Fibroblast of gingiva (primary cell): Measurements from ENCODE around the gene NCAPG2.
"Not testable (repeated sequence)": the region's sequence is repeated elsewhere in the genome, so short reads cannot be mapped to it uniquely, and the experiment has no call there.

Experiments used
- DNase-seq: peaks from one replicate; pipeline ENCODE4 v3.0.0-alpha.2; 2011; ENCODE audit warnings: low read depth

The NCAPG2 gene

DNA sequence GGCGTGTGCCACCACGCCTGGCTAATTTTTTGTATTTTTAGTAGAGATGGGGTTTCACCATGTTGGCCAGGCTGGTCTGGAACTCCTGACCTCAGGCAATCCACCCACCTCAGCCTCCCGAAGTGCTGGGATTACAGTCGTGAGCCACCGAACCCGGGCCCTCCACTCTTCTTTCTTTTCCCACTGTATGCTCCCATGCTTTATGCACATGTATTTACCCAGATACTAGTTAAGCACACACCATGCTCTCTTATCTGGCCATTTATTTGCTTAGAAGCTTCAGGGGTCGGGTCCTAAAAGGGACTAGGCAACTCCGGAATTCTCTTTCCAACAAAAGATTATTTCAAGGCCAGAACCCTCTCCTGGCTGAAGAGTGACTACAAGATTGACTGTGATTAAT is 78.3 kb downstream of the NCAPG2 start:
- not testable (repeated sequence) for DNase-seq

DNA sequence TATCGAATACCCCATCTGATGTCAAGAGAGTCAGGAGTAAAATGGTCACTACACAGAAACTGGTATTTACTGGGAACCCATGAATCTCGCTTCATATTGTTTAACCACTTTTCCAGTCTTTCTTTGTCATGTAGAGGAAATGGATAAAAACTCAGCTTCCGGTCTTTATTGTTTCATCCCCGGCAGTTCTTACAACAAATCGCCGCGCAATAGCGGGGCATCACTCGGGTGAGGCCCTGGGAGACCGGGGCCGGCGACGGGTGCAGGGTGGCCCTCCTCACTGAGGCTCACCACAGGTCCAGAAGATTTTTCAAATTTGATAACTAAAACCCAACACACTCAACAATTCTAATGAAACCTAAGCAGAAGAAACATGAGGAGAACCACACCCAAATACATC is 81.4 kb downstream of the NCAPG2 start:
- DNase-seq = no peak

DNA sequence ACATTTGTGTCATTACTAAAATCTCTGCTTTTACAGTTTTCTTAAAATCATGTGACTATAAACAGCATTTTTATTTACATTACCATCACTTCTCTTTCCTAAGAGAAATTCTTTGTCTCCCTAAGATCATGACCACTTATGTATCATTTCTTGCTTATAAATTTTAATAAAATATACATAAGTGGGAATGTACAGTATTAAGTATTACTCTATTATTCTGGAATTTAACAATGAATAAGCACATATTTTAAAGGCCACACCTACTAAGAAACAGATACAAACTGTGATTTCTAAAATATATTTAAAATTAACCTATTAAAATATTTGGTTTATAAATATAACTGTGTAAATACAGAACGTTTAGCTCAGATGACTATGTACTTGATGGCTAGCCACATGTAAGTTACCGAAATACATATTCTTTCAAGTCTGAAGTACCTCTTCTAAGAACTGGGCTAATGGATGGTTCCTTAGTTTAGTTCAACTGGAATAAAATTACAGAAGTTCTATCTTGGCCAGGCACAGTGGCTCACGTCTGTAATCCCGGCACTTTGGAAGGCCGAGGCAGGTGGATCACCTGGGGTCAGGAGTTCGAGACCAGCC is 83.7 kb downstream of the NCAPG2 start:
- DNase-seq = no peak

DNA sequence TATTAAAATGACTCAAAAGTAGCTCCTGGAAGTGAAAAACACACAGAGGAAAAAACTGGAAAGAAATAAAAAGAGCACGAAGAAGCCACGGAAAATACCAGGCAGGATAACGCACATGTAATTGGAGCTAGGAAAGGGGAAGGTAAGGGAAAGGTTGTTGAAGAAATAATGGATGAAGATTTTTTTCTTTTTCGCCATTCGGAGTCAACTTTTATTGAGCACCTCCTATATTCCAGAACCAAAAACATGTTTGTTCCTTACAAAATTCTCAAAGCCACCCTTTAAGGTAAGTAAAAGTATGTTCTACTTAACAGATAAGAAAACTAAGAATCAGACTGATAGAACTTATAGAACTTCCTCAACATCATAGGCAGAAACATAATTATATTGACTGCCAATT is 84.2 kb downstream of the NCAPG2 start:
- DNase-seq = no peak

DNA sequence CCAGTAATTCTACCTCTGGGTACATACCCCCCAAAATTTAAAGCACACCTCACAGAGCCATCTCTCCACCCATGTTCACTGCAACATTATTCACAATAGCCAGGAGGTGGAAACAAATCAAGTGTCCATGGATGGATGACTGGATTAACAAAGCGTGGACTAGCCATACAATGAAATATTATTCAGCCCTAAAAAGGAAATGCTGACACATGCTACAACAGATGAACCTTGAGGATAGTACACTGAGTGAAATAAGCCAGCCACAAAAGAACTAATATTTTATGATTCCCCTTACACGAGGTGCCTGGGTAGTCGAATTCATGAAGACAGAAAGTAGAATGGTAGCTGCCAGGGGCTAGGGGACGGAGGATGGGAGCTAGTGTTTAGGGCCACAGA is 85.9 kb downstream of the NCAPG2 start:
- no peak for DNase-seq

DNA sequence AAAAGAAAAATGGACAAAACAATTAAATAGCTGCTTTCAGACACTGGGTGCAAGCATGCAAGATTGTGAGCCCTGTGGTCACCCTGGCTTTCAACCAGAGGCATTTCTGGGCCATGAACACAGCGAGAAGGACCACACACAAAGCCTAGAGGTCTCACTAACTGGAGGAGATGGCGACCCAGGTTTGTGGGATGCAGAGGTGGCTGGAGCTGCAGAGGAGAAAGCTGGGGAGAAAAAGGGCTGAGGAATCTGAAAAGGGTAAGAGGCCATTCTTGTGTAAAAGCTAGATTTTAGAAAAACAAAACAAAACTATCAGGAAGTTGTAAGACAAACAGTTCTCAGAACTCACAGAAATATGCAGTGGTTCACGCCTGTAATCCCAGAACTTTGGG is 86.9 kb downstream of the NCAPG2 start:
- DNase-seq = peak; percentile 9

DNA sequence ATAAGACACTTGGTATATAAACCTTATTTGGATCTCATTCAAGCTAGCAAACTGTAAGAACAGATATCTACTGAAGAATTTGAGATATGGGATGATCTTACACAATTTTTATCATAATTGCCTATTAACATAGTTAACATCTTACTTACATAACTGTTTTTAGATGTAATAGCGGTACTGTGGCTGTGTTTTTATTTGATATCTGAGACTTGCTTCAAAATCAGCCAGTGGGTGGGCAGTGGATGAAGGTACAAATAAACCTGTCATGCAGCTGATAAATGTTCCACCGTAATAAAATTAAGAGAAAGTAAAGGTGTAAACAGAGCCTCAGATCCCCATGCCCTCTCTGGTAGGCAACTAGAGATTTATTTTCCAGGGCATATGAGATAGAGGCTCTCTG is 88.6 kb downstream of the NCAPG2 start:
- DNase-seq = no peak

DNA sequence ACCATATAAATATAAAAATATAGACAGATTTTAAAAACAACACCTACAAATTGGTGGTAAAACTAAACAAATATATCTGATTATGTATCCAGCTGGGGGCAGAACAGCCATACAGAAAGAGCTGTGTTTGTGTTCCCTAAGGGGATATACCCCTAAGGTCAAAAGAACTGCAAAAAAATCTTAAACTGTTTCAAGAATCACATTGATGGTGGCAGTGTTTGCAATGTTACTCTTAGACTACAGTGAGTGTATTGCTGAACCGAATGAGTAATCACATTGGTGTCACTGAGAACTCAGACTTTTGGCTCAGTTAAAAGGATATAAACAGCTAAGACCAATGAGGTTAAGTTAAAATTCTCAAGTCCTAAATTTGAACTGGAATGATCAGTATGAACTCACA is 89.9 kb downstream of the NCAPG2 start:
- peak; percentile 73 for DNase-seq

DNA sequence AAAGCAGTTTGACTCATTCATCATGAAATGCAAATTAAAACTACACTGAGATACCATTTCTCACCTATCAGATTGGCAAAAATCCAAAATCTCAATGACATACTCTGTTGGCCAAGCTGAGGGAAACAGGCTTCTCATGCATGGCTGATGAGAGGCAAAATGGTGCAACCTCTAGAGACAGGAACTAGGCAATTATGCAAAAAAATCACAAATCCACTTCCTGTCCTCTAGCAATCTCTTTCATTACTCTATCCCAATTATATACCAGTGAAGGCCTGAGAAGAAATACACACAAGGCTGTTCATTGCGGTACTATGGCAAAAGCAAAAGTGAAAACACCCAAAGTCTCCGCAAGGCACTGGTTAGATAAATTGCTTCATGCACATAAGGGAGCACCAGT is 91.1 kb downstream of the NCAPG2 start:
- no peak for DNase-seq

DNA sequence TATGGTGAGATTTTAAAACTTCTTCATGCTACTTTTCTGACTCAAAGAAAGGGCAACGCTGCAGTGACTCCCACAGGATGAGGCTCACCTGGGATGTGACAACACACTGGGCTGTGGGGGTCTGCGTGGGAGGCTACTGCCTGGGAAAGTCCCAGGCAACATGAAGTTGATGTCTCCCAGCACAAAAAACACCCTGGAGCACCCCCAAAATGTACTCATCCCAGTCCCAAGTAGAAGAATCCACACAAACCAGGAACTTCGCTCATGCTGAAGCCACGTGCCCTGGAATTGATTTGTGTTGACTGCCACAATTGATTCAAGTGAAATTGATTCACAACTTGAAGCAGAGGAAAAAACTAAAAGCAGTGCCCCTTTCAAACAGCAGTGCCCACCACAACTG is 92.1 kb downstream of the NCAPG2 start:
- no peak for DNase-seq

DNA sequence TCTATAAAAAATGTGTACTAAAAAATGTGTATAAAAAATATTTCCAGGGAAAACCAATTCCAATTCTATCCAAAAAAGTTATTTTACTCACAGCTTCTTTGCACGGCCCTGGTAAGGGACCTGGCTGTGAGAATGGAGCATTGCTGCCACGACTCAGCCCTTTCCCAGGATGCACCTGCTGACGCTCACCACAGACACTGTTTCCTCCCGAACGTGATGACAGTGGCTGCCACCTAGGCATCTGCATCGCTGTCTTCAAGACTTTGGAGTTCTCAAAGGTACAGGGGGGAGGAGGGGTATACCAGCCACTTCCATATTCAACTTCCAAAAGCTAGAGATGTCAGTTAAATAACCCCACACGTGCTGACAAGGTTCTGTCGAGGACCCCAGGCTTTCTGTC is 93.1 kb downstream of the NCAPG2 start:
- no peak for DNase-seq

DNA sequence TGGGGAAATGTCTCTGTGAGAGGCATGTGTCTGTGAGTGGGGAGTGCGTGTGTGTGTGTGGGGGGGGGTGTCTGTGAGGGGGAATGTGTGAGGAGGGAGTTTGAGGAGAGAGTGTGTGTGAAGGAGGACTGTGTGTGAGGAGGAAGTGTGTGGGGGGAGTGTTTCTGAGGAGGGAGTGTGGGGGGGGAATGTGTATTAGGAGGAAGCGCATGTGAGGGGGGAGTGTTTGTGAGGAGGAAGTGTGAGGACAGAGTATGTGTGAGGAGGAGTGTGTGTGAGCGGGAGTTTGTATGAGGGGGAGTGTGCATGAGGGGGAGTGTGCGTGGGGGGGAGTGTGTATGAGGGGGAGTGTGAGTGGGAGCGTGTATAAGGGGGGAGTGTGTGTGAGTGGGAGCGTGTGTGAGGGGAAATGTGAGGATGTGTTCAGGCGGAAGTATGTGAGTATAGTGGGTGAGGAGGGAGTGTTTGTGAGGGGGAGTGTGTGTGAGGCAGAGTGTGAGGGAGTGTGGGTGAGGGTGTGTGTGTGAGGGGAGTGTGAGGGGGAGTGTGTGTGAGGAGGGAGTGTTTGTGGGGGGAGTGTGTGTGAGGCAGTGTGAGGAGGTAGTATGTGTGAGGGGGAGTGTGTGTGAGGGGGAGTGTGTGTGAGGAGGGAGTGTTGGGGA is 95.2 kb downstream of the NCAPG2 start:
- no peak for DNase-seq

DNA sequence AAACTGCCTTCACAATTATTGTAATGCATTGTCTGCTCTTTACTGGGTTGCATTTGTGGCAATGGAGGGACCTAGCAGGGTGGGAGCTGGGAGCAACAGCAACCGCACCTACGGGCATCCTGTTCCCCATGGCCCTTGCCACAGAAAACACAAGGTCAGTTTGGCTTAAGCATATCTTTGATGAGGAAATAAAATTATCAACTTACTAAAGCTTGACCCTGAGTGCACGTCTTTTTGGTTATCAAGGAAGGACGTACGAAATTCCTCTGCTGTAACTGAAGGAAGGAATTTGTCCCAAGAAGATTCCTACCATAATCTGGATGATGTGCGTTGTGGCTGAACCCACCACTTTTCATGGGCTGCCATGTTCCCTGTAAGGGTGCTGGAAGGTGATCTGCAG is 97.0 kb downstream of the NCAPG2 start:
- no peak for DNase-seq

DNA sequence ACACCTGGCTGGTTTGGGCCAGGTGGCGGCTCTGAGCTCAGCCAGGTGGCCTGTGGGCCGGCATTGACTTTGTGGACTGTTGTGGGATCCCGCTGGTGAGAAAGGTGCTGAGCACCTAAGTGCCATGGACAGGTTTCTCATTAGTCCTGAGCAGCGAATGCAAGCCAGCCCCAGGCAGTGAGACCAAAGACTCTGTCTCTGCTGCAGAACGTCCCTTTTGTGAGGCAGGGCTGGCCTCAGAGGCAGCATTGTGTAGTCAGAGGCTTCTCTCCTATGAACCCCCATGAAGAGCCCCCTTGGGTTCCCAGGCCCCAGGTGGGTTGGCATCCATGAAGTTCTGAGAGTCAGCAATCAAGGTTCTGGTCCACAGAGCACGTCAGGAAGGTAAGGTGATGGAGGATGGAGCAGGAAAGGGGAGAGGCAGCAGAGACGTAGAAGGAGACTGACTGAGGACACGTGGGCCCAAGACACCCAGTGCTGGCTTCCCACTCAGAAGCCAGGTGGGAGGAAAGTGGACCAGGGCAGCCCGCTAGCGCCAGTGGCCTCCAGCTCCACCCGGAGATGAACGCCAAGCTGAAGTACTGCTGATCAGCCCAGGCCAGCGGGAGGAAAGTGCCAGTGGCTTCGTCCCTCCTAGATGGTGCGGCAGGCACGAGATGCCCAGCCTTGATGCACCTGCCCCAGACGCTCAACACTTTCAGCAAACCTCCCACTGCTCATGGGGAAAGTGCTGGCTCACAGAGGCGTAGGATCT is 97.8 kb downstream of the NCAPG2 start:
- DNase-seq = no peak

DNA sequence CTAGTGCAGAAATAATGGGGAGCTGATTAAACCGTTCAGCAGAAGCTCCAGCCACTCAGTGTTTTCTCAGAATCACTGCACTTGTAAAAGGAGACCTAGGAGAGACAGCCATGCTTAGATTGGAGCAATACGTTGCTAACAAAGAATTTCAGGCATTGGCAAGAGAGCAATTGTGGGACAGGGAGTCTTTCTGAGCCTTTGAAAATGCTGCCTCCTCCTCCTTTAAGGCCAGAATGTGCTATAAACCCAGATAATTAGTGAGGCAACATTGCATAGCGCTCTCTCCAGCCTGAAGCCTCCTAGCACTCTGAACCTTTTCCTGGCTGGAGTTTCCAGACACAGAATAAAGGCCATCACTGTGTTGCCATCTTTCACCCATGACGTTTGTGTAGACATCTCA is 98.5 kb downstream of the NCAPG2 start:
- no peak for DNase-seq

DNA sequence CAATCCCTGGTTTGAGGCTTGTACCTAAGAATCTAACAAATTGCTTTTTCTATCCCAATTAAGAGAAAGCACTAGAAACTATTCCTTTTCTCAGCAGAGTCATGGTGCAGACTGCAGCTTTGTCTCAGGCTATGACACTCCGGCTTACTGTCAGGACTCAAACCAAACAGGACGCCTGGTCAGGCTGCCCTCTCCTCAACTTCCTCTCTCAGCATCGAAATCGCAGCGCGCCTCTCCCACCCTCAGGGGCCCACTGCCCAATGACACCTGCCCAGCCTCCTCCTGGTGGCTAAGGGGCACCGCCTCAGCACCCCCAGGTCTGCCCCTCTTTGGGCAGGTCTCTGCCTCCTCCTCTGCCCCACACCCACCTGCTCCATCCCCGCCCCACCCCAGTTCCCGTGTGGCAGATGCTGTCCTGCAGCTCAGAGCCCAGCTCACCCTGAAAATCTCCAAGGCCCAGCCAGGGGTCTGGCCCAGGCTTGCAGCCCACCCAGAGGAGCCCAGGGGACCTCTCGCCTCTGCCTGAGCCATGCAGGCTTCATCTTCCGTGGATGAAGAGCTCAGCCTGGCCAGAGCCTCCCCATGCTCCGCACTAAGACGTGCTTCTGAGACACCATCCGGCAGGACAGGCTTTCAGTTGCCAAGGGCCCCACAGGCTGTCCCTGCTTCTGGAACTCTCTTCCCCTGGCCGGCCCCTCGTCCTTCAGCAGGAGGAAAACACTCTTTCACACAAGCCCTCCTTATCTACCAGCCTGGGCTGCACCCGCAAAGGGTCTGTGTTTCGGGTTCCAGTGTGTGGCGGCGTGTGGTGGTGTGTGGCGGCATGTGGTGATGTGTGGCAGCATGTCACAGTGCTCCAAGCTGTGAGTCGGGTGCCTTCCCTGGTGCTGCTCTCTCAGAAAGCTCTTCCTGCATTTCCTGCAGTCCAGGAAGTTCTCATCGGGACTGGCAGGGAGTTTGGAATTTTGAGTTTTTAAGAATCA is 100.5 kb downstream of the NCAPG2 start:
- DNase-seq = no peak

DNA sequence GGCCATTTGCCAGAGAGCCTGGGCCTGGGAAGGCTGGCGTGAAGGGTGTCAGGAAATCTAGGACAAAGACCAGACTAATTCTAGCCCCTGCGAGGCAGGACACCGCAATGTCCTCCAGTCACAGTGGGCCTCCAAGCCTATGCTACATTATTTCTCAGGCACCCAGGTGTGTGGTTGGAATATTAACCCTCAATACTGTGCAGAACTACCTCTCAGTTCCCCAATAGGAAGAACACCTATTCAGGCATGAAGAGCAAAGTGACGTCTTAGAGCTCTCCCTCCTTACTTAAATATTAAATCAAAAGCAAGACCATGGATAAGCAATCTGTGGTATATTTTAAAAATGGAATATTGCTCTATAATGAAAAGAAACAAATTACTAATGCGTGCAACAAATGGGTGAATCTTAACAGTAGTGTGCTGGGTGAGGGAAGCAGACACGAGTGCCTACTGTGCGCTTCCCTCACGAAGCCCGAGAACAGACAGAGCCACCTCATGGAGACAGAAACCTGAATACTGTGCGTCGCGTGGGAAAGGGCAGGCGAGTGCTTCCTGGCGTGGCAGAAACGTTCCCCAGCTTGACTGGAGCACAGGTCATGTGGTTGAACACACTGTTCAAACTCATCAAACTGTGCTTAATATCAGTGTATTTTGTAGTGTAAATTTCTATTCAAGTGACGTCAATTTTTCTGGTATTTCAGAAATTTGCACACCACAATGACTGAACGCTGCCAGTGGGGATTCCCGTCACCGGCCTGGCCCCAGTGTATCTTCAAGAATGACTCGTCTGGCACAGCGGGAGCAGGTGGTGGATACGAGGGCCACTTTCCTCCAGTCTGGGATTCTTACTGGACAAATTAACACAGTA is 101.5 kb downstream of the NCAPG2 start:
- DNase-seq = no peak

DNA sequence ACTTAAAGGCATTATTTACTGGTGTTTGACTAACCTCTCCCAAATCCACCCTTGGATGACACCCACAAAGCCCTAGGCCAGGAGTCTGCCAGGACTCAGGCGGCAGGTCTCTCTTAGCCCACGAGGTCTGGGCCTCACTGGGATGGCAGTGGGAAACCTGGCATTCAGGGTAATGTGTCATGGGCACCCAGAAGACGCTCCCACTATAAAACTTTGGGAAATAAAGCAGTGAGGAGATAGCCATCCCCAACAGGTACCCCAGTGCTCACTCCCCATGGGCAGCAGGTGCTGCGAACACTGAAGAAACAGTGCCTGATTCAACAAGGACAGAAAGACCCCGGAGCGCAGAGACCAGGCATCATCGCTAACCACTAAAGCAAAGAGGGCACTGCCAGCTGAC is 102.6 kb downstream of the NCAPG2 start:
- DNase-seq = no peak

DNA sequence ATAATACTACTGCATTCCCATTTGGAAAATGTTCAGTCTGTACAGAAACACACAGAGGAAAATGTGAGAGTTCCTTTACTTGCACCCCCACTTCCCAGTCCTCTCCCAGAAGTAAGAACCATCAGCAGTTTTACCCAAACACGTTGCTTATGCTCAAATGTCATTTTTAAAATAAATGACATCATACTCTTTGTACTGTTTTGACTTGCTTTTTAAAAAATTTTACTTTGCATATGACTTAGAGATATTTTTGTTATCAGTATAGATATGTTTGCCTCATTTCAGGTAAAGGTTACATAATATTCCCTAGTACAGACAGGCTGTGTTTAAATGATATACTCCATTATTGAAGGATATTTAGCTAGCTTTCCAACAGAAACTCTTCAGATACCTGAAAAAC is 103.5 kb downstream of the NCAPG2 start:
- DNase-seq = no peak

DNA sequence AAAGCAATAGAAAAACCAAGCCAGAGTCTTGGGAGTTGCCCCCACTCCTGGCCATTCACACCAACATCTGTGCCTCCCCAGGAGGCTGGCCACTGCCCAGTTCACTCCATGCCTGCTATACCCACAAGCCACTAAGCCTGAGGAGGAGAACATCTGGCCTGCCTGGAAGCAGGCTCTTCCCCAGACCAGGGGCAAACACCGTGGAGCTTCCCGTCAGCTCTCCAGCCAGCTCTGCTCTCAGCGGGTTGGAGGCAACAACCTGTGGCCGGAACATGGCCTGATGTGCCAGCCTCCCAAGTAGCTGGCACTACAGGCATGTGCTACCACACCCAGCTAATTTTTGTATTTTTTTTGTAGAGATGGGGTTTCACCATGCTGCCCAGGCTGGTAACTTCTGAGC is 107.9 kb downstream of the NCAPG2 start:
- no peak for DNase-seq

DNA sequence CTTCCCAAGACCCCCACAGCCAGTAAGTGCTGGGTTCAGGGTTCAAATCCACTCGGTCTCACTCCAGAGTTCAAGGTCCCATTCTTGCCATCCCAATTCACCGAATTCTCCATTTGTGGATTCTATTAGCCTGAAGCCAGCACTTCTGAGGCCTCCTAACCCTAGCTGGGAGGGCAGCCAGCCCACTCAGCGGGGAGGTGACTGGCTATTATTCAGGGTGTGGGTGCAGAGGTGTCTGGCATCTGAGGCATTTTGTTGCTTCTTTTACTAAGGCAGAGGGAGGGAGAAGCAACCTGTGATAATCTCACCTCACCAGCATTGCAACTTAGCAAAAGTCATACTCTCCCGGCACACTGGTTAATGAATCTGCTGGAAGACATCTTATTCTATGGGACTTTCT is 108.3 kb downstream of the NCAPG2 start:
- no peak for DNase-seq
